IMR-90 (cell line): ENCODE measurements around the gene SNRNP200. TPM values are rescaled to one million over a fixed set of nuclear protein-coding genes. Genes with fewer than 3 reads are reported as not detected.

Source experiments
- ATAC-seq: fragments of 200-7000 bp; cut with Tn5 transposase; 2 replicates; pipeline ENCODE4 v1.9.1; 2020; ENCODE audit warnings: low read depth, mild to moderate bottlenecking, moderate library complexity
- BruUV-seq: library from RNA; stranded (reverse); fragments of 400-500 nt; replicated peaks from 2 replicates; lab custom pipeline; 2021; lab: Mats Ljungman, UMichigan
- CTCF ChIA-PET: fragments of 300-600 bp; formaldehyde crosslinking; extraction: SDS; loops from one replicate; lab custom pipeline; 2021; ENCODE audit warnings: antibody characterized with exemption; lab: Yijun Ruan, JAX
- POLR2A ChIA-PET: fragments of 300-600 bp; sonication (Branson Sonifier 250); formaldehyde crosslinking; loops from one replicate; lab custom pipeline; 2022; ENCODE audit warnings: antibody characterized with exemption; ENCODE audit not compliant: unreplicated experiment; lab: Charles Lee
- DNase-seq: peaks from one replicate; pipeline ENCODE4 v3.0.0; 2013
- H2AFZ ChIP-seq: replicated peaks from 2 replicates; pipeline ENCODE3; 2013; ENCODE audit warnings: low read length, mild to moderate bottlenecking; ENCODE audit not compliant: poor library complexity
- H2AK5ac ChIP-seq: 2 replicates; pipeline ENCODE4 v1.6.1; 2013; ENCODE audit warnings: low read depth, low read length, inconsistent platforms
- H2AK9ac ChIP-seq: replicated peaks from 2 replicates; pipeline ENCODE3; 2013; ENCODE audit warnings: mild to moderate bottlenecking, low read depth, low read length, moderate library complexity; ENCODE audit not compliant: poor library complexity
- H2BK120ac ChIP-seq: 2 replicates; pipeline ENCODE4 v1.6.1; 2013; ENCODE audit warnings: low read depth, low read length, inconsistent platforms
- H2BK15ac ChIP-seq: 3 replicates; pipeline ENCODE4 v1.6.1; 2013; ENCODE audit warnings: low read depth, low read length, inconsistent platforms
- H2BK20ac ChIP-seq: 2 replicates; pipeline ENCODE4 v1.6.1; 2013; ENCODE audit warnings: low read depth, mild to moderate bottlenecking, inconsistent platforms, low read length, moderate library complexity
- H2BK5ac ChIP-seq: 2 replicates; pipeline ENCODE4 v1.6.1; 2013; ENCODE audit warnings: mild to moderate bottlenecking, low read depth, low read length, inconsistent platforms; ENCODE audit not compliant: poor library complexity, severe bottlenecking
- H3K14ac ChIP-seq: replicated peaks from 2 replicates; pipeline ENCODE4 v1.6.1; 2013; ENCODE audit warnings: low read depth, low read length, inconsistent platforms
- H3K18ac ChIP-seq: 2 replicates; pipeline ENCODE4 v1.6.1; 2013; ENCODE audit warnings: low read depth, low read length, control low read depth
- H3K23ac ChIP-seq: 2 replicates; pipeline ENCODE4 v1.6.1; 2013; ENCODE audit warnings: low read depth, low read length, inconsistent platforms
- H3K27ac ChIP-seq: 2 replicates; pipeline ENCODE4 v1.5.1; 2013; ENCODE audit warnings: mild to moderate bottlenecking, control low read depth, low read length; ENCODE audit not compliant: insufficient read depth
- H3K27me3 ChIP-seq: 2 replicates; pipeline ENCODE4 v1.6.1; 2013; ENCODE audit warnings: low read length; ENCODE audit not compliant: control insufficient read depth, insufficient read depth
- H3K36me3 ChIP-seq: 2 replicates; pipeline ENCODE4 v1.6.1; 2013; ENCODE audit warnings: low read length, mixed read lengths; ENCODE audit not compliant: control insufficient read depth, insufficient read depth
- H3K4ac ChIP-seq: 2 replicates; pipeline ENCODE4 v1.6.1; 2013; ENCODE audit warnings: low read depth, low read length, inconsistent platforms
- H3K4me1 ChIP-seq: 2 replicates; pipeline ENCODE4 v1.6.1; 2013; ENCODE audit warnings: low read length, mixed read lengths; ENCODE audit not compliant: control insufficient read depth, insufficient read depth
- H3K4me2 ChIP-seq: 2 replicates; pipeline ENCODE4 v1.6.1; 2013; ENCODE audit warnings: low read depth, mild to moderate bottlenecking, control low read depth, low read length, moderate library complexity
- H3K4me3 ChIP-seq: 2 replicates; pipeline ENCODE4 v1.5.1; 2013; ENCODE audit warnings: low read depth, mild to moderate bottlenecking, control low read depth, low read length, moderate library complexity; ENCODE audit not compliant: insufficient read depth
- H3K56ac ChIP-seq: 2 replicates; pipeline ENCODE4 v1.6.1; 2013; ENCODE audit warnings: low read length, inconsistent platforms; ENCODE audit not compliant: insufficient read depth; ENCODE audit errors: extremely low read depth
- H3K79me1 ChIP-seq, 2 experiments: 2 replicates each; pipeline ENCODE4 v1.6.1; 2013; ENCODE audit warnings: low read length in 2 of 2, inconsistent platforms in 1 of 2, low read depth in 1 of 2
- H3K9ac ChIP-seq: 2 replicates; pipeline ENCODE4 v1.6.1; 2013; ENCODE audit warnings: low read depth, low read length, control low read depth
- H3K9me1 ChIP-seq: 2 replicates; pipeline ENCODE4 v1.6.1; 2013; ENCODE audit warnings: low read length, inconsistent platforms; ENCODE audit not compliant: insufficient read depth
- H3K9me3 ChIP-seq: 2 replicates; pipeline ENCODE4 v1.6.1; 2013; ENCODE audit warnings: low read length; ENCODE audit not compliant: control insufficient read depth, insufficient read depth
- H4K20me1 ChIP-seq: 2 replicates; pipeline ENCODE4 v1.6.1; 2013; ENCODE audit warnings: low read length, inconsistent platforms; ENCODE audit not compliant: insufficient read depth
- H4K5ac ChIP-seq: 2 replicates; pipeline ENCODE4 v1.6.1; 2013; ENCODE audit warnings: mild to moderate bottlenecking, low read depth, low read length, control low read depth
- H4K8ac ChIP-seq, 2 experiments: 2 replicates each; pipeline ENCODE4 v1.6.1; 2013; ENCODE audit warnings: low read depth in 2 of 2, low read length in 2 of 2, control low read depth in 1 of 2, inconsistent platforms in 1 of 2
- H4K91ac ChIP-seq: 2 replicates; pipeline ENCODE4 v1.6.1; 2013; ENCODE audit warnings: low read depth, low read length, inconsistent platforms; ENCODE audit not compliant: insufficient read depth
- CEBPB ChIP-seq: IDR thresholded peaks from 2 replicates; pipeline ENCODE4 v1.6.1; 2012; ENCODE audit warnings: low read depth, low read length, improper control_type of control experiment
- CHD1 ChIP-seq: IDR thresholded peaks from 2 replicates; pipeline ENCODE4 v1.6.1; 2012; ENCODE audit warnings: low read depth, low read length, improper control_type of control experiment
- FOS ChIP-seq: fragments of 150-350 bp; IDR thresholded peaks from 2 replicates; pipeline ENCODE4 v1.6.1; 2016; ENCODE audit warnings: low read depth, low read length
- USF2 ChIP-seq: fragments of 150-350 bp; IDR thresholded peaks from 2 replicates; pipeline ENCODE4 v1.6.1; 2017; ENCODE audit warnings: mild to moderate bottlenecking, antibody characterized with exemption, low read length, low read depth
- WGBS, 2 experiments: methylation state at CpG; one replicate each; pipeline versions ENCODE4 v1.1.5 to v1.1.7; 2013; ENCODE audit warnings: missing lambda C conversion rate in 2 of 2; ENCODE audit not compliant: insufficient read length in 1 of 2; ENCODE audit errors: extremely low coverage in 2 of 2; 5-methylcytosine and 5-hydroxymethylcytosine counted together
- dilution Hi-C: fragments of 300-500 bp; cut with HindIII; formaldehyde crosslinking; loops from one replicate; pipeline ENCODE4 v1.14.3; 2018; ENCODE audit warnings: low sequenced_read_pairs; ENCODE audit not compliant: unreplicated experiment
- in situ Hi-C: fragments of 300-500 bp; cut with MboI; formaldehyde crosslinking; loops from 3 replicates; pipeline ENCODE4 v1.14.3; 2019; ENCODE audit warnings: low sequenced_read_pairs, inconsistent platforms, mixed read lengths
- intact Hi-C: fragments of 100-400 bp; cut with micrococcal nuclease; formaldehyde crosslinking; loops from 2 replicates; pipeline ENCODE4 v1.10.0; 2022
- polyA plus RNA-seq, 3 experiments: library from polyadenylated mRNA; depleted of rRNA; stranded (reverse); fragments of >200 nt; gene quantifications; 2 replicates each; pipeline ENCODE4 v1.2.3, GENCODE V29; 2012; ENCODE audit warnings: low replicate concordance in 1 of 3
- total RNA-seq: library from RNA; depleted of rRNA; stranded (reverse); fragments of >200 nt; gene quantifications from 2 replicates; pipeline ENCODE4 v1.2.3, GENCODE V29; 2012

The SNRNP200 gene
- total and polyA plus RNA-seq, 2 of the 4 experiments (the other 2 are of a cell fraction): 44.1 to 108 TPM

- peaks cover 11% of the 10 kb centered on the region for H3K4me1 ChIP-seq
- no peak overlapping the region for H4K5ac ChIP-seq
- no peak overlapping the region for H2AK9ac ChIP-seq
- H2BK5ac ChIP-seq: no peak overlapping the region
- no peak overlapping the region for H2BK120ac ChIP-seq
- BruUV-seq: no TSS peak
- H3K36me3 ChIP-seq: no peaks in the 10 kb centered on the region
- POLR2A ChIA-PET: no interaction called here
- 0 out of 2 replicates have a peak overlapping the region, but pooled peaks have one; percentile 15 for H3K4ac ChIP-seq
- no peak overlapping the region for H2BK15ac ChIP-seq
- no peak overlapping the region for H3K4me2 ChIP-seq
- H3K79me1 ChIP-seq: peaks cover 21 to 68% of the 10 kb centered on the region in 2 experiments
- TF ChIP-seq CEBPB (peak; percentile 24; the same call in 1 of the 2 replicates), CHD1 (no peak), USF2 (peak; percentile 50), FOS (no peak)
- dilution Hi-C loops: no loop called here
- in situ Hi-C loops: no loop called here
- DNase-seq (peak; percentile 64), ATAC-seq (no peak)
- H3K27me3 ChIP-seq: no peaks in the 10 kb centered on the region
- CTCF ChIA-PET: no interaction called here
- no peak overlapping the region for H3K4me3 ChIP-seq
- peak overlapping the region; percentile 24; the same call in 1 of the 2 replicates for H4K91ac ChIP-seq
- H2AFZ ChIP-seq: no peak overlapping the region
- H4K20me1 ChIP-seq: no peaks in the 10 kb centered on the region
- H3K9me1 ChIP-seq: peaks cover 19% of the 10 kb centered on the region
- H3K18ac ChIP-seq: no peak overlapping the region
- intact Hi-C loops: no loop called here
- no peak overlapping the region for H2BK20ac ChIP-seq
- H3K9ac ChIP-seq: no peak overlapping the region
- WGBS, 2 experiments: 100% methylated on average over 1 of the region's 9 CpGs; no CpG with 5 or more reads in 1 of the 2 experiments
- no peak overlapping the region for H3K14ac ChIP-seq
- H3K9me3 ChIP-seq: no peaks in the 10 kb centered on the region
- no peak overlapping the region for H2AK5ac ChIP-seq
- H3K23ac ChIP-seq: 0 out of 2 replicates have a peak overlapping the region, but pooled peaks have one; percentile 3
- H3K27ac ChIP-seq: peak overlapping the region; percentile 37; the same call in 1 of the 2 replicates
- H4K8ac ChIP-seq: no peak overlapping the region; a peak in 1 of 4 replicates
- no peak overlapping the region for H3K56ac ChIP-seq
Measured at GRCh38 chr2:96340493-96341414, 35.4 kb upstream of the SNRNP200 start.
